ENCODE data around the gene TNKS2.
"Not testable (repeated sequence)": the region's sequence is repeated elsewhere in the genome, so short reads cannot be mapped to it uniquely, and the experiment has no call there.

The TNKS2 gene

GRCh38 chr10:91865562-91866081, 67.4 kb downstream of the TNKS2 start:
- DNase-seq (ENCODE audit: low spot score), result no peak

DNA sequence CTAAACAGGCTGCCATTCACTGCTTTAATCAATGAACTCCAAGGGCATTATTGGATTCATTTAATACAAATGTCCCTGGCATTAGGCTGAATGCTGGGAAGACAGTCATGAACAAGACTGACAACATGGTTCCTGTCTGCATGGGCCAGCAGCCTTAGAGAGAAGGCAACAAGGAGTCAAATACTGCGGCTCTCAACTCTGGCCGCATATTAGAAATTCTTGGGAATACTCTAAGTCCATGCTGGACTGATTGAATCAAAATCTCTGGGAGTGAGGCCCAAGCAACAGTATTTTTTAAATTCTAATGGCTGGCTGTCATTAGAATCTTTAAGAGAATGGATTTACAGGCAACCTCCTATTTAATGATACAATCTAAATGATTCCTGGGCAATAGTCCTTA, 76.9 kb downstream of the TNKS2 start:
- DNase-seq (ENCODE audit: low spot score), result no peak

- DNase-seq (ENCODE audit: low spot score), result no peak
Observed at GRCh38 chr10:91875779-91876178, 77.6 kb downstream of the TNKS2 start.

GRCh38 chr10:91879515-91880170, 81.4 kb downstream of the TNKS2 start:
- DNase-seq (ENCODE audit: low spot score), result no peak

- DNase-seq (ENCODE audit: low spot score), result no peak
Observed at GRCh38 chr10:91880310-91880709, 82.1 kb downstream of the TNKS2 start.

GRCh38 chr10:91883549-91884444, 85.6 kb downstream of the TNKS2 start:
- DNase-seq (ENCODE audit: low spot score), result no peak

DNA sequence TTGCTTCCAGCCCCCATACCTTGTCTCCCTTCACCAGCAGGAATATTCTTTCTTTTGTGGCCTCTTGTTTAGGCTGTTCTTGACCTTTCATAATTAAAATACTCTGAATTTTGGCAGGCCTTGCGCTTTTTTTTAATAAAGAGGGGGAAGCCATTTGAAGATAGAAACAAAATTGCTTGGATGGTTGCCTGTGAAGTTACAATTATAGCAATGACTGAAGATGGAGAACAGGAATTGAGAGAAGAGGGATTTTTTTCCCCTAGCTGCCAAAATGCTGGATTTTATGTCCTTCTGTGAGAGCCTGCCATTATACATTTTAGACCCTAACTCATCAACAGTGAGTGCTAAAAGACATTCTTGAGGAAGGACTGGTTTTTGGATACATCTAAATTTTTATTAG, 86.3 kb downstream of the TNKS2 start:
- no peak for DNase-seq (ENCODE audit: low spot score)

GRCh38 chr10:91885362-91886079, 87.3 kb downstream of the TNKS2 start:
- DNase-seq (ENCODE audit: low spot score), result no peak

DNA sequence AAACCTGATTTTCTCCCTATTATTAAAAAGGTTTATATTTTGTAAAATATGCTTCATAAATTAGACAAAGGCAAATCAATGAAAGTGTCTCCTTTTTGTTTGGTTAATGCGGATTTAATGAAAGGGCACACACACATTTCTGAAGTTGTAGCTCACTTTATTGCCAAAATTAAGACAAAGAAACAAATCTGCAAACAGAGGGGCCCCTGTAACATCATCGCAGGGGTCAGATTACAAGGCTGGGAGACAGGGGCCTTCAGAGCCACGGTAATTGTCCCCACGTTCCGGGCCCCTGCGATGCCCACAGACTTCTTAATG, 88.7 kb downstream of the TNKS2 start:
- DNase-seq (ENCODE audit: low spot score), result no peak

- peak; percentile 21 for DNase-seq (ENCODE audit: low spot score)
Observed at GRCh38 chr10:91887272-91888076, 89.2 kb downstream of the TNKS2 start.

- no peak for DNase-seq (ENCODE audit: low spot score)
Observed at GRCh38 chr10:91891125-91892001, 93.1 kb downstream of the TNKS2 start.

GRCh38 chr10:91893051-91893450, 94.8 kb downstream of the TNKS2 start:
- no peak for DNase-seq (ENCODE audit: low spot score)

DNA sequence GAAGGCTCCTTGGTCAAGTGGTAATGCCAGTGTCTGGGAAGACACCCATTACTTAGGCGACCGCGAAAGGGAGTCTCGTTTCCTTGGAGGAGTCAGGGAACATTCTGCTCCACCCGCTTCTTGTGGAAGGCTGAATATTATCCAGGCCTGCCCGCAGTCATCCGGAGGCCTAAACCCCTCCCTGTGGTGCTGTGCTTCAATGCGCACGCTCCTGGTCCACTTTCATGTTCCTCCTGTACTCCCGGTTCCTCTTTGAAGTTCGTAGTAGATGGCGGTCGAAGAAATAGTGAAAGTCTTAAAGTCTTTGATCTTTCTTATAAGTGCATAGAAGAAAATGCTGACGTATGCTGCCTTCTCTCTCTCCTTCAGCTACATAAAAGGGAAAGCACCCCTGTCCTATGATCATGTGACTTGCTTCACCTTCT, 96.0 kb downstream of the TNKS2 start:
- not testable (repeated sequence) for DNase-seq (ENCODE audit: low spot score)

- no peak for DNase-seq (ENCODE audit: low spot score)
Observed at GRCh38 chr10:91896212-91896756, 98.1 kb downstream of the TNKS2 start.

DNA sequence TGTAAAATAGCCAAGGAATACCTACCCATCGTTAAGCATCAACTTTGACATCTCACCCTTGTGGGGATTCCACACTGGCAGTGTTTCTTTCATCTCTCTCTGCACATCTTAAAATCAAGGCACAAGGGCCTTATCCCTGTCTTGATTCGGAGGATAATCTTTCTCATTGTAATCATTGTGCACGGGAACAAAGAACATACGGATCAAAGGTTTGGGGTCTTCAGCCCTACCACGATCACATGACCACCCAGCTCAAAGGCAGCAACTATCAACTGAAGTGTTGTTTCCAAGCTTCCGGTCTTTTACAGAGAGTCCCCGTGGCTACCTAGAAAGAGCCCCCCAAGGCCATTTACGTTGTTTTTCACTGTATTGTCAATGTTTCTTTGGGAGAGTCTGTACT, 99.2 kb downstream of the TNKS2 start:
- DNase-seq (ENCODE audit: low spot score), result no peak

- no peak for DNase-seq (ENCODE audit: low spot score)
Observed at GRCh38 chr10:91901784-91902677, 103.8 kb downstream of the TNKS2 start.

DNA sequence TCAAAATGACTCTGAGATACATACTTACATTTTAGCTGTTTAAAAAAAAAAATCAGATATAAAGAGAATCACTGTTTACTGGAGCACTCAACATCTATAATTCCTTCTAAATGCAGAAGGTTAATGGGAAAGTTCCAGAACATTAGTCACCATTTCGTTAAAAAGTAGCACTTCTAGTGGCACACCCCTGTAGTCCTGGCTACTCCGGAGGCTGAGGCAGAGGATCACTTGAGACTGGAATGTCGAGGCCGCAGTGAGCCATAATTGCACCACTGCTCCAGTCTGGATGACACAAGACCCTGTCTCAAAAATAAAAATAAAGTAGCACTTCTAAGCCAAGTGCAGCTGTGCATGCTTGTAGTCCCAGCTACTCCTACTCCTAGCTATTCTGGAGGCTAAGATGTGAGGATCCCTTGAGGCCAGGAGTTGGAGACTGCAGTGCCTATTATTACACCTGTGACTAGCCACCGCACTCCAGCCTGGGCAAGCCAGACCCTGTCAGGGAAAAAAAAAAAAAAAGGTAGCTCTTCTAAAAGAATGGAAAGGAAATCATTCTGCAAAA, 108.9 kb downstream of the TNKS2 start:
- DNase-seq (ENCODE audit: low spot score), result no peak

DNA sequence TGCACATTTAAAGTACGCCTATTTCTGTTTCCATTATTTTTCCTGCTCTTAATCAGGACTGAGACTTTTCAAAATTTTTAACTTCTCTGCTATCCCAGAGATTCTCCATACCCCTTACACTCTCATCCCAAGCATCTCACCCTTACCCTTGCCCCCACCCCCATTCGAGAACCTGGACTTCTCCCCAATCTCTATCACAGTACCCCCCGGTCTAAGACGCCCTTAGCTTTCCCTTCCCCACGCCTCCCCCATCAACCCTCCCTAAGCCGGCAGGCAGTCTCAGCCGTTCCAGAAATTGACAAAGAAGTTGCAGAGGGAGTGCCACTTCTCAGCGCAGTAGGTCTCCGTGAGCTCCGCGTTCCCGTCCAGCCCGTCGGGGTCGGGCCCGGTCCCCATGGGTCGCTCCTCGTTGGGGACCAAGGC, 109.7 kb downstream of the TNKS2 start:
- DNase-seq (ENCODE audit: low spot score), result no peak

Data from putamen (tissue), 1 donor.